MCF 10A (cell line): ENCODE measurements around the gene GLUL. TPM values are rescaled to one million over a fixed set of nuclear protein-coding genes. Genes with fewer than 3 reads are reported as not detected.

ENCODE experiments used
- BruUV-seq: library from RNA; stranded (reverse); fragments of 400-500 nt; replicated peaks from 2 replicates; lab custom pipeline; 2021; lab: Mats Ljungman, UMichigan
- CTCF ChIA-PET: fragments of 300-600 bp; sonication (Branson Sonifier 250); formaldehyde crosslinking; extraction: SDS; loops from one replicate; lab custom pipeline; 2021; ENCODE audit warnings: antibody characterized with exemption, inconsistent platforms; lab: Yijun Ruan, JAX
- POLR2A ChIA-PET: fragments of 300-600, 350-650 bp; sonication (Branson Sonifier 250); formaldehyde crosslinking; extraction: SDS; loops from one replicate; lab custom pipeline; 2020; ENCODE audit warnings: antibody characterized with exemption, inconsistent platforms; lab: Yijun Ruan, JAX
- DNase-seq: peaks from one replicate; pipeline ENCODE4 v3.0.0-alpha.2; 2018; ENCODE audit not compliant: unreplicated experiment
- H3K27ac Mint-ChIP-seq: one replicate; pipeline ENCODE4 v1.8.0; 2022; ENCODE audit warnings: mild to moderate bottlenecking, low read depth, mixed read lengths; ENCODE audit not compliant: unreplicated experiment
- H3K27me3 Mint-ChIP-seq: one replicate; pipeline ENCODE4 v1.8.0; 2022; ENCODE audit warnings: mixed read lengths; ENCODE audit not compliant: insufficient read depth, unreplicated experiment
- H3K36me3 Mint-ChIP-seq: one replicate; pipeline ENCODE4 v1.8.0; 2022; ENCODE audit warnings: mild to moderate bottlenecking, moderate library complexity, mixed read lengths; ENCODE audit not compliant: insufficient read depth, unreplicated experiment
- H3K4me1 Mint-ChIP-seq: one replicate; pipeline ENCODE4 v1.8.0; 2022; ENCODE audit warnings: mixed read lengths; ENCODE audit not compliant: insufficient read depth, unreplicated experiment
- H3K4me3 Mint-ChIP-seq: one replicate; pipeline ENCODE4 v1.8.0; 2022; ENCODE audit warnings: mild to moderate bottlenecking, moderate library complexity, mixed read lengths; ENCODE audit not compliant: unreplicated experiment
- H3K9me3 Mint-ChIP-seq: one replicate; pipeline ENCODE4 v1.8.0; 2022; ENCODE audit warnings: mixed read lengths; ENCODE audit not compliant: unreplicated experiment
- intact Hi-C: fragments of 100-400 bp; cut with micrococcal nuclease; formaldehyde crosslinking; loops from 2 replicates; pipeline ENCODE4 v1.14.1; 2022
- total RNA-seq: library from RNA; stranded (reverse); gene quantifications from 2 replicates; pipeline ENCODE4 v1.2.3, GENCODE V29; 2022
- TF ChIP-seq, protein P1 (sequence below): fragments of 200-600 bp; IDR thresholded peaks from one replicate; pipeline ENCODE4 v1.8.0; 2022; ENCODE audit warnings: antibody characterized with exemption, mild to moderate bottlenecking; ENCODE audit not compliant: unreplicated experiment

GLUL gene
- total RNA-seq, 1 experiment from 2014 or later = 437 TPM

DNA sequence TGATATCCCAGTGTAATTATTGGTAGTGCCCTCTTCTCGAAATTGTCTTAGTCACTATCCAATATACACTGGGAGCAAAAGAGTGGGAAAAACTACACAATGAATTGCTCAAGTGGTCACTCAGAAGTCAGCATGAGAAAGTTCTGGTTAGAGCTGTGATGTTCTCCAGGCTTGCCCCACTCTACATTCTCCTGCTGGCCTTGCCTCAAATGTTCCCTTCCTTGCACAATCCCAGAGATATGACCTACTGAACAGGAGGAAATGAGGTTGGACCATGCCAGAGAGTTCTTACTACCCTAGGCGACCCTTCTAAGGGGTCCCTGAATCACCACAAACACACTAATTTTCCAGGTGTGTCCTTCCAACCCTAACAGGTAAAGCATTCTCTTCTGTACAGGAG lies 40.8 kb downstream of the GLUL start:
- Mint-ChIP-seq H3K27me3 (no peaks in the 10 kb centered on the region), H3K9me3 (no peaks in the 10 kb centered on the region), H3K27ac (no peak overlapping the region), H3K4me1 (no peaks in the 10 kb centered on the region), H3K36me3 (no peaks in the 10 kb centered on the region), H3K4me3 (no peak overlapping the region)
- CTCF ChIA-PET = interaction anchor here (0.6 to 0.7 kb wide), 3 partner anchors 16 to 432 kb away, joined by 3 to 4 read pairs (median 3); no protein-coding TSS in a partner anchor
- TF ChIP-seq, protein P1, sequence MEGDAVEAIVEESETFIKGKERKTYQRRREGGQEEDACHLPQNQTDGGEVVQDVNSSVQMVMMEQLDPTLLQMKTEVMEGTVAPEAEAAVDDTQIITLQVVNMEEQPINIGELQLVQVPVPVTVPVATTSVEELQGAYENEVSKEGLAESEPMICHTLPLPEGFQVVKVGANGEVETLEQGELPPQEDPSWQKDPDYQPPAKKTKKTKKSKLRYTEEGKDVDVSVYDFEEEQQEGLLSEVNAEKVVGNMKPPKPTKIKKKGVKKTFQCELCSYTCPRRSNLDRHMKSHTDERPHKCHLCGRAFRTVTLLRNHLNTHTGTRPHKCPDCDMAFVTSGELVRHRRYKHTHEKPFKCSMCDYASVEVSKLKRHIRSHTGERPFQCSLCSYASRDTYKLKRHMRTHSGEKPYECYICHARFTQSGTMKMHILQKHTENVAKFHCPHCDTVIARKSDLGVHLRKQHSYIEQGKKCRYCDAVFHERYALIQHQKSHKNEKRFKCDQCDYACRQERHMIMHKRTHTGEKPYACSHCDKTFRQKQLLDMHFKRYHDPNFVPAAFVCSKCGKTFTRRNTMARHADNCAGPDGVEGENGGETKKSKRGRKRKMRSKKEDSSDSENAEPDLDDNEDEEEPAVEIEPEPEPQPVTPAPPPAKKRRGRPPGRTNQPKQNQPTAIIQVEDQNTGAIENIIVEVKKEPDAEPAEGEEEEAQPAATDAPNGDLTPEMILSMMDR = no peak
- DNase-seq = no peak
- intact Hi-C loops = no loop called here
- POLR2A ChIA-PET = interaction anchor here (0.6 kb wide), 1 partner anchor 23 kb away, joined by 3 read pairs; no protein-coding TSS in a partner anchor
- BruUV-seq = no TSS peak

DNA sequence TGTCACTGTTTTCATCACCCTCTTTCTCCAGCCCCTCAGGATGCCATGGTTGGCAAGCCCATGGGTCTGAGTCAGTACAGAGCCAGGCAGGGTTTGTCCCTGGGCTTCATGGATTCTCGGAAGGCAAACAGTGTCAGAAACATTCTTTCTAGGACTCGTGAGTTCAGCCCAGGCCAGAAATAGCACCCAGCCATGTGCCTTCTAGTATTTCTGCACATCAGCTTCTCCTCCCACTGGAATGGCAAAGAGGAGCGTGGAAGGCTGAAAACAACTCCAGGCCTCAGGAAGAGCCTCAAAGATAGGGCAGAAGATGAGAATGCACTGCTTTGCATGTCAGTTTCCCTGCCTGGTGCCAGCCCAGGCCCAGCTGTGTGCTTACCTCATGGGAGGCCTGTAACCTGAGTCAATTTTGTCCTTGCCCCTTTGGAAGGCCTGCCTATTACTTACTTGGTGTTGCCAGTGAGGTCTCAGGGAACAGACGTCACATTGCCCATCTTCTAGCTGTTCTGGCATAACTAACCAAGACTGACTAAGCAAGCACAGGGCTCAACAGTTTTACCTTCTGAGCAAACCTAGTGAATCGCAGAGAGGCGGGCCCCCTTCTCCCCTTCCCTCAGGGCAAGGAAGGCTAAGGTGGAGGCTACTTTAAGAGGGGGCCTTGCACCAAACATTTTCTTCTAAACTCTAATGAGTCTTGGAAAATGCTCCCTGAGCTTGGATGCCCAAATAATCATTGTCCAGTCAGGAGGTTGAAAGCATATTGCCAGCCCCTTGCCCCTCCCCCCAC lies 42.4 kb downstream of the GLUL start:
- TF ChIP-seq, protein P1 = no peak

GRCh38 chr1:182347019-182347418 lies 44.6 kb downstream of the GLUL start:
- no peaks in the 10 kb centered on the region for H3K4me1 Mint-ChIP-seq
- POLR2A ChIA-PET = interaction anchor here (0.7 to 1.1 kb wide), 2 partner anchors 10 to 181 kb away, joined by 3 to 4 read pairs; no protein-coding TSS in a partner anchor
- intact Hi-C loops = no loop called here

More for the DNA sequence above, 42.4 kb downstream of the GLUL start:
- CTCF ChIA-PET = interaction anchor here (0.7 to 1.1 kb wide), 2 partner anchors 19 to 221 kb away, joined by 3 read pairs; no protein-coding TSS in a partner anchor
- BruUV-seq = no TSS peak
- Mint-ChIP-seq H3K9me3 (no peaks in the 10 kb centered on the region), H3K27me3 (no peaks in the 10 kb centered on the region), H3K4me1 (no peaks in the 10 kb centered on the region), H3K4me3 (no peak overlapping the region), H3K27ac (no peak overlapping the region), H3K36me3 (no peaks in the 10 kb centered on the region)
- DNase-seq = no peak
- POLR2A ChIA-PET = interaction anchor here (0.6 to 1.0 kb wide), 2 partner anchors 95 to 255 kb away, joined by 3 read pairs; no protein-coding TSS in a partner anchor
- intact Hi-C loops = no loop called here

More at GRCh38 chr1:182347019-182347418, 44.6 kb downstream of the GLUL start:
- H3K27ac Mint-ChIP-seq = no peak overlapping the region
- no TSS peak for BruUV-seq
- no peaks in the 10 kb centered on the region for H3K27me3 Mint-ChIP-seq
- TF ChIP-seq, protein P1 = no peak
- no peak for DNase-seq
- H3K36me3 Mint-ChIP-seq = no peaks in the 10 kb centered on the region
- CTCF ChIA-PET = interaction anchor here (0.6 to 0.9 kb wide), 4 partner anchors 32 to 916 kb away, joined by 3 to 4 read pairs (median 3); no protein-coding TSS in a partner anchor
- no peaks in the 10 kb centered on the region for H3K9me3 Mint-ChIP-seq
- H3K4me3 Mint-ChIP-seq = no peak overlapping the region
